Measurements from ENCODE around the gene TNNI3K. TPM values are rescaled to one million over a fixed set of nuclear protein-coding genes. Genes with fewer than 3 reads are reported as not detected.

Gene TNNI3K
- polyA plus RNA-seq, 3 donors, result 1.6 to 2.7 (median 2.2) TPM

- DNase-seq, result no peak
Observed at GRCh38 chr1:74571891-74572290, 336.7 kb downstream of the TNNI3K start.

- no peak for DNase-seq
Observed at GRCh38 chr1:74578101-74578500, 342.9 kb downstream of the TNNI3K start.

- no peak for DNase-seq
Observed at GRCh38 chr1:74579425-74579824, 344.2 kb downstream of the TNNI3K start.

GRCh38 chr1:74583397-74583796 is 348.2 kb downstream of the TNNI3K start:
- DNase-seq, result no peak

GRCh38 chr1:74584185-74584584 is 349.0 kb downstream of the TNNI3K start:
- DNase-seq, result no peak

GRCh38 chr1:74586253-74586897 is 351.2 kb downstream of the TNNI3K start:
- DNase-seq, result no peak

- no peak for DNase-seq
Observed at GRCh38 chr1:74587888-74588287, 352.7 kb downstream of the TNNI3K start.

GRCh38 chr1:74590288-74590687 is 355.1 kb downstream of the TNNI3K start:
- DNase-seq, result no peak

GRCh38 chr1:74591949-74592348 is 356.8 kb downstream of the TNNI3K start:
- no peak for DNase-seq

GRCh38 chr1:74592580-74593355 is 357.6 kb downstream of the TNNI3K start:
- DNase-seq, result no peak

Other genes starting within 250 kb of the TNNI3K start
- 1 to 10 TPM; 2.3 to 5.9 (median 2.8) TPM for gene LRRIQ3, start 37.2 kb upstream of the TNNI3K start, polyA plus RNA-seq (ENCODE audit: insufficient read length in 3 of 3)
- gene FPGT, start 37.1 kb upstream of the TNNI3K start, polyA plus RNA-seq (ENCODE audit: insufficient read length in 3 of 3), result 10 to 100 TPM; 22.6 to 27.3 (median 23.4) TPM

Data from renal pelvis (tissue), 4 donors.